IMR-90 (cell line): Measurements from ENCODE around the gene DOCK1. TPM values are rescaled to one million over a fixed set of nuclear protein-coding genes. Genes with fewer than 3 reads are reported as not detected.

Source experiments
- ATAC-seq: fragments of 200-7000 bp; cut with Tn5 transposase; 2 replicates; pipeline ENCODE4 v1.9.1; 2020; ENCODE audit warnings: low read depth, mild to moderate bottlenecking, moderate library complexity
- BruUV-seq: library from RNA; stranded (reverse); fragments of 400-500 nt; replicated peaks from 2 replicates; lab custom pipeline; 2021; lab: Mats Ljungman, UMichigan
- CTCF ChIA-PET: fragments of 300-600 bp; formaldehyde crosslinking; extraction: SDS; loops from one replicate; lab custom pipeline; 2021; ENCODE audit warnings: antibody characterized with exemption; lab: Yijun Ruan, JAX
- POLR2A ChIA-PET: fragments of 300-600 bp; sonication (Branson Sonifier 250); formaldehyde crosslinking; loops from one replicate; lab custom pipeline; 2022; ENCODE audit warnings: antibody characterized with exemption; ENCODE audit not compliant: unreplicated experiment; lab: Charles Lee
- DNase-seq: peaks from one replicate; pipeline ENCODE4 v3.0.0; 2013
- H2AFZ ChIP-seq: replicated peaks from 2 replicates; pipeline ENCODE3; 2013; ENCODE audit warnings: low read length, mild to moderate bottlenecking; ENCODE audit not compliant: poor library complexity
- H2AK5ac ChIP-seq: 2 replicates; pipeline ENCODE4 v1.6.1; 2013; ENCODE audit warnings: low read depth, low read length, inconsistent platforms
- H2AK9ac ChIP-seq: replicated peaks from 2 replicates; pipeline ENCODE3; 2013; ENCODE audit warnings: mild to moderate bottlenecking, low read depth, low read length, moderate library complexity; ENCODE audit not compliant: poor library complexity
- H2BK120ac ChIP-seq: 2 replicates; pipeline ENCODE4 v1.6.1; 2013; ENCODE audit warnings: low read depth, low read length, inconsistent platforms
- H2BK15ac ChIP-seq: 3 replicates; pipeline ENCODE4 v1.6.1; 2013; ENCODE audit warnings: low read depth, low read length, inconsistent platforms
- H2BK20ac ChIP-seq: 2 replicates; pipeline ENCODE4 v1.6.1; 2013; ENCODE audit warnings: low read depth, mild to moderate bottlenecking, inconsistent platforms, low read length, moderate library complexity
- H2BK5ac ChIP-seq: 2 replicates; pipeline ENCODE4 v1.6.1; 2013; ENCODE audit warnings: mild to moderate bottlenecking, low read depth, low read length, inconsistent platforms; ENCODE audit not compliant: poor library complexity, severe bottlenecking
- H3K14ac ChIP-seq: replicated peaks from 2 replicates; pipeline ENCODE4 v1.6.1; 2013; ENCODE audit warnings: low read depth, low read length, inconsistent platforms
- H3K18ac ChIP-seq: 2 replicates; pipeline ENCODE4 v1.6.1; 2013; ENCODE audit warnings: low read depth, low read length, control low read depth
- H3K23ac ChIP-seq: 2 replicates; pipeline ENCODE4 v1.6.1; 2013; ENCODE audit warnings: low read depth, low read length, inconsistent platforms
- H3K27ac ChIP-seq: 2 replicates; pipeline ENCODE4 v1.5.1; 2013; ENCODE audit warnings: mild to moderate bottlenecking, control low read depth, low read length; ENCODE audit not compliant: insufficient read depth
- H3K27me3 ChIP-seq: 2 replicates; pipeline ENCODE4 v1.6.1; 2013; ENCODE audit warnings: low read length; ENCODE audit not compliant: control insufficient read depth, insufficient read depth
- H3K36me3 ChIP-seq: 2 replicates; pipeline ENCODE4 v1.6.1; 2013; ENCODE audit warnings: low read length, mixed read lengths; ENCODE audit not compliant: control insufficient read depth, insufficient read depth
- H3K4ac ChIP-seq: 2 replicates; pipeline ENCODE4 v1.6.1; 2013; ENCODE audit warnings: low read depth, low read length, inconsistent platforms
- H3K4me1 ChIP-seq: 2 replicates; pipeline ENCODE4 v1.6.1; 2013; ENCODE audit warnings: low read length, mixed read lengths; ENCODE audit not compliant: control insufficient read depth, insufficient read depth
- H3K4me2 ChIP-seq: 2 replicates; pipeline ENCODE4 v1.6.1; 2013; ENCODE audit warnings: low read depth, mild to moderate bottlenecking, control low read depth, low read length, moderate library complexity
- H3K4me3 ChIP-seq: 2 replicates; pipeline ENCODE4 v1.5.1; 2013; ENCODE audit warnings: low read depth, mild to moderate bottlenecking, control low read depth, low read length, moderate library complexity; ENCODE audit not compliant: insufficient read depth
- H3K56ac ChIP-seq: 2 replicates; pipeline ENCODE4 v1.6.1; 2013; ENCODE audit warnings: low read length, inconsistent platforms; ENCODE audit not compliant: insufficient read depth; ENCODE audit errors: extremely low read depth
- H3K79me1 ChIP-seq, 2 experiments: 2 replicates each; pipeline ENCODE4 v1.6.1; 2013; ENCODE audit warnings: low read length in 2 of 2, inconsistent platforms in 1 of 2, low read depth in 1 of 2
- H3K9ac ChIP-seq: 2 replicates; pipeline ENCODE4 v1.6.1; 2013; ENCODE audit warnings: low read depth, low read length, control low read depth
- H3K9me1 ChIP-seq: 2 replicates; pipeline ENCODE4 v1.6.1; 2013; ENCODE audit warnings: low read length, inconsistent platforms; ENCODE audit not compliant: insufficient read depth
- H3K9me3 ChIP-seq: 2 replicates; pipeline ENCODE4 v1.6.1; 2013; ENCODE audit warnings: low read length; ENCODE audit not compliant: control insufficient read depth, insufficient read depth
- H4K20me1 ChIP-seq: 2 replicates; pipeline ENCODE4 v1.6.1; 2013; ENCODE audit warnings: low read length, inconsistent platforms; ENCODE audit not compliant: insufficient read depth
- H4K5ac ChIP-seq: 2 replicates; pipeline ENCODE4 v1.6.1; 2013; ENCODE audit warnings: mild to moderate bottlenecking, low read depth, low read length, control low read depth
- H4K8ac ChIP-seq, 2 experiments: 2 replicates each; pipeline ENCODE4 v1.6.1; 2013; ENCODE audit warnings: low read depth in 2 of 2, low read length in 2 of 2, control low read depth in 1 of 2, inconsistent platforms in 1 of 2
- H4K91ac ChIP-seq: 2 replicates; pipeline ENCODE4 v1.6.1; 2013; ENCODE audit warnings: low read depth, low read length, inconsistent platforms; ENCODE audit not compliant: insufficient read depth
- BHLHE40 ChIP-seq: fragments of 150-350 bp; IDR thresholded peaks from 2 replicates; pipeline ENCODE4 v1.6.1; 2016; ENCODE audit warnings: mild to moderate bottlenecking, low read depth, low read length
- CEBPB ChIP-seq: IDR thresholded peaks from 2 replicates; pipeline ENCODE4 v1.6.1; 2012; ENCODE audit warnings: low read depth, low read length, improper control_type of control experiment
- CHD1 ChIP-seq: IDR thresholded peaks from 2 replicates; pipeline ENCODE4 v1.6.1; 2012; ENCODE audit warnings: low read depth, low read length, improper control_type of control experiment
- FOS ChIP-seq: fragments of 150-350 bp; IDR thresholded peaks from 2 replicates; pipeline ENCODE4 v1.6.1; 2016; ENCODE audit warnings: low read depth, low read length
- MAFK ChIP-seq: IDR thresholded peaks from 2 replicates; pipeline ENCODE4 v1.6.1; 2012; ENCODE audit warnings: low read depth, low read length, improper control_type of control experiment
- MAZ ChIP-seq: IDR thresholded peaks from 2 replicates; pipeline ENCODE4 v1.6.1; 2012; ENCODE audit warnings: low read depth, mild to moderate bottlenecking, low read length, improper control_type of control experiment, moderate library complexity, borderline replicate concordance
- MXI1 ChIP-seq: IDR thresholded peaks from 2 replicates; pipeline ENCODE4 v1.6.1; 2012; ENCODE audit warnings: low read depth, mild to moderate bottlenecking, low read length, moderate library complexity, borderline replicate concordance
- NFE2L2 ChIP-seq: fragments of 150-350 bp; IDR thresholded peaks from 2 replicates; pipeline ENCODE4 v1.6.1; 2016; ENCODE audit warnings: low read depth, mild to moderate bottlenecking, low read length
- POLR2A ChIP-seq: IDR thresholded peaks from 2 replicates; pipeline ENCODE4 v1.6.1; 2012; ENCODE audit warnings: mild to moderate bottlenecking, low read depth, low read length
- RAD21 ChIP-seq: IDR thresholded peaks from 2 replicates; pipeline ENCODE4 v1.6.1; 2012; ENCODE audit warnings: low read length, improper control_type of control experiment
- RCOR1 ChIP-seq: IDR thresholded peaks from 2 replicates; pipeline ENCODE4 v1.6.1; 2012; ENCODE audit warnings: mild to moderate bottlenecking, low read length, improper control_type of control experiment; ENCODE audit not compliant: insufficient replicate concordance
- RFX5 ChIP-seq: IDR thresholded peaks from 2 replicates; pipeline ENCODE4 v1.8.0; 2012; ENCODE audit warnings: low read depth, mild to moderate bottlenecking, low read length, moderate library complexity
- WGBS, 2 experiments: methylation state at CpG; one replicate each; pipeline versions ENCODE4 v1.1.5 to v1.1.7; 2013; ENCODE audit warnings: missing lambda C conversion rate in 2 of 2; ENCODE audit not compliant: insufficient read length in 1 of 2; ENCODE audit errors: extremely low coverage in 2 of 2; 5-methylcytosine and 5-hydroxymethylcytosine counted together
- dilution Hi-C: fragments of 300-500 bp; cut with HindIII; formaldehyde crosslinking; loops from one replicate; pipeline ENCODE4 v1.14.3; 2018; ENCODE audit warnings: low sequenced_read_pairs; ENCODE audit not compliant: unreplicated experiment
- in situ Hi-C: fragments of 300-500 bp; cut with MboI; formaldehyde crosslinking; loops from 3 replicates; pipeline ENCODE4 v1.14.3; 2019; ENCODE audit warnings: low sequenced_read_pairs, inconsistent platforms, mixed read lengths
- intact Hi-C: fragments of 100-400 bp; cut with micrococcal nuclease; formaldehyde crosslinking; loops from 2 replicates; pipeline ENCODE4 v1.10.0; 2022
- polyA plus RNA-seq, 3 experiments: library from polyadenylated mRNA; depleted of rRNA; stranded (reverse); fragments of >200 nt; gene quantifications; 2 replicates each; pipeline ENCODE4 v1.2.3, GENCODE V29; 2012; ENCODE audit warnings: low replicate concordance in 1 of 3
- total RNA-seq: library from RNA; depleted of rRNA; stranded (reverse); fragments of >200 nt; gene quantifications from 2 replicates; pipeline ENCODE4 v1.2.3, GENCODE V29; 2012
- TF ChIP-seq, protein P1 (sequence below): fragments of 150-350 bp; IDR thresholded peaks from 2 replicates; pipeline ENCODE4 v1.6.1; 2016; ENCODE audit warnings: low read depth, mild to moderate bottlenecking, low read length, moderate library complexity, borderline replicate concordance
- TF ChIP-seq, protein P2 (sequence below): conservative IDR thresholded peaks from 2 replicates; pipeline ENCODE4 v1.5.1; 2012; ENCODE audit warnings: mild to moderate bottlenecking, low read depth, low read length, improper control_type of control experiment

The DOCK1 gene
- total and polyA plus RNA-seq, 2 of the 4 experiments (the other 2 are of a cell fraction) = 28.2 to 71.0 TPM

DNA sequence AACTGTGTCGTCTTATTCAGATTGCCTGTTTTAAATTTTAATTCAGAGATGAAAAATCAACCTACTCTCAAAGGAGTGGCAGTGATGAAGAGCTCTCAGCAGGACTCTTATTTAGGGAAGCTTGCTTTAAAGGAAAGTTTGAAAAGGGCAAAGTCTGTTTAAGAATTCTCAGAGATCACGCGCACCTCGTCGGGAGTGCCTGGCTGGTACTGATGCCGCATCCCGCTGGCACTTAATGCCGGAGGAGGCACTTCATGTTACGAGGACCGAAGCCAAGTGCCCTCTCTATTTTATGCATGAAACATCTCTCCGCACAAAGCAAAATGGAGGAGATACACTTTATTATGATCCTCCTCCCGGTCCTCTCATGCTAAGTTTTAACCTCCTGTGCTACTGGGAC, 362.2 kb downstream of the DOCK1 start:
- H3K56ac ChIP-seq = no peak overlapping the region
- WGBS, 2 experiments = 100% methylated on average over 4 of the region's 12 CpGs; no CpG with 5 or more reads in 1 of the 2 experiments
- no peak overlapping the region for H3K4me3 ChIP-seq
- no peaks in the 10 kb centered on the region for H4K20me1 ChIP-seq
- no peaks in the 10 kb centered on the region for H3K27me3 ChIP-seq
- no peaks in the 10 kb centered on the region; a peak in 2 of 4 replicates for H3K79me1 ChIP-seq
- H3K36me3 ChIP-seq = peaks cover 10% of the 10 kb centered on the region
- intact Hi-C loops (no loop called here), dilution Hi-C loops (no loop called here), in situ Hi-C loops (no loop called here)
- no peak overlapping the region for H3K18ac ChIP-seq
- no peak overlapping the region for H4K91ac ChIP-seq
- H2BK20ac ChIP-seq = no peak overlapping the region
- peaks cover 3% of the 10 kb centered on the region; the same call in 1 of the 2 replicates for H3K4me1 ChIP-seq
- no peak overlapping the region for H3K4ac ChIP-seq
- H3K9me1 ChIP-seq = peaks cover 6% of the 10 kb centered on the region; the same call in 1 of the 2 replicates
- H2AK5ac ChIP-seq = no peak overlapping the region
- H4K8ac ChIP-seq = no peak overlapping the region
- H4K5ac ChIP-seq = no peak overlapping the region
- TF ChIP-seq RCOR1 (no peak), POLR2A (no peak), MAZ (no peak), RAD21 (no peak), BHLHE40 (no peak), RFX5 (no peak), MAFK (no peak), NFE2L2 (no peak), FOS (no peak), MXI1 (no peak), CHD1 (no peak), CEBPB (no peak)
- TF ChIP-seq, protein P1, sequence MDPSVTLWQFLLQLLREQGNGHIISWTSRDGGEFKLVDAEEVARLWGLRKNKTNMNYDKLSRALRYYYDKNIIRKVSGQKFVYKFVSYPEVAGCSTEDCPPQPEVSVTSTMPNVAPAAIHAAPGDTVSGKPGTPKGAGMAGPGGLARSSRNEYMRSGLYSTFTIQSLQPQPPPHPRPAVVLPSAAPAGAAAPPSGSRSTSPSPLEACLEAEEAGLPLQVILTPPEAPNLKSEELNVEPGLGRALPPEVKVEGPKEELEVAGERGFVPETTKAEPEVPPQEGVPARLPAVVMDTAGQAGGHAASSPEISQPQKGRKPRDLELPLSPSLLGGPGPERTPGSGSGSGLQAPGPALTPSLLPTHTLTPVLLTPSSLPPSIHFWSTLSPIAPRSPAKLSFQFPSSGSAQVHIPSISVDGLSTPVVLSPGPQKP = no peak
- TF ChIP-seq, protein P2, sequence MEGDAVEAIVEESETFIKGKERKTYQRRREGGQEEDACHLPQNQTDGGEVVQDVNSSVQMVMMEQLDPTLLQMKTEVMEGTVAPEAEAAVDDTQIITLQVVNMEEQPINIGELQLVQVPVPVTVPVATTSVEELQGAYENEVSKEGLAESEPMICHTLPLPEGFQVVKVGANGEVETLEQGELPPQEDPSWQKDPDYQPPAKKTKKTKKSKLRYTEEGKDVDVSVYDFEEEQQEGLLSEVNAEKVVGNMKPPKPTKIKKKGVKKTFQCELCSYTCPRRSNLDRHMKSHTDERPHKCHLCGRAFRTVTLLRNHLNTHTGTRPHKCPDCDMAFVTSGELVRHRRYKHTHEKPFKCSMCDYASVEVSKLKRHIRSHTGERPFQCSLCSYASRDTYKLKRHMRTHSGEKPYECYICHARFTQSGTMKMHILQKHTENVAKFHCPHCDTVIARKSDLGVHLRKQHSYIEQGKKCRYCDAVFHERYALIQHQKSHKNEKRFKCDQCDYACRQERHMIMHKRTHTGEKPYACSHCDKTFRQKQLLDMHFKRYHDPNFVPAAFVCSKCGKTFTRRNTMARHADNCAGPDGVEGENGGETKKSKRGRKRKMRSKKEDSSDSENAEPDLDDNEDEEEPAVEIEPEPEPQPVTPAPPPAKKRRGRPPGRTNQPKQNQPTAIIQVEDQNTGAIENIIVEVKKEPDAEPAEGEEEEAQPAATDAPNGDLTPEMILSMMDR = no peak
- no peak overlapping the region for H2BK15ac ChIP-seq
- CTCF ChIA-PET = no interaction called here
- no TSS peak for BruUV-seq
- H3K27ac ChIP-seq = no peak overlapping the region
- H3K23ac ChIP-seq = no peak overlapping the region
- no peaks in the 10 kb centered on the region for H3K9me3 ChIP-seq
- H3K14ac ChIP-seq = no peak overlapping the region
- no peak overlapping the region for H3K9ac ChIP-seq
- no peak overlapping the region for H2AK9ac ChIP-seq
- H2BK5ac ChIP-seq = no peak overlapping the region
- H3K4me2 ChIP-seq = no peak overlapping the region
- no peak for ATAC-seq
- H2BK120ac ChIP-seq = no peak overlapping the region
- POLR2A ChIA-PET = no interaction called here
- DNase-seq = no peak
- no peak overlapping the region for H2AFZ ChIP-seq
